Astrocyte of the cerebellum (primary cell): ENCODE results near the gene NUDT12.
A peak's percentile ranks its signal among the peaks of the same experiment; 100 is the strongest.

Experiments
- DNase-seq: peaks from one replicate; pipeline ENCODE4 v3.0.0-alpha.2; 2011; ENCODE audit warnings: low read depth
- H3K4me3 ChIP-seq: 2 replicates; pipeline ENCODE4 v1.5.1; 2011; ENCODE audit warnings: mild to moderate bottlenecking, low read depth, low read length, moderate library complexity
- in situ Hi-C: cut with HindIII; loops from 2 replicates; pipeline ENCODE4 v1.10.0; 2017; ENCODE audit warnings: low sequenced_read_pairs
- TF ChIP-seq, protein P1 (sequence below): IDR thresholded peaks from 2 replicates; pipeline ENCODE4 v1.5.1; 2012; ENCODE audit warnings: low read length, low read depth, moderate library complexity, mild to moderate bottlenecking; ENCODE audit errors: missing control alignments

The NUDT12 gene

GRCh38 chr5:103598997-103599566, 36.5 kb upstream of the NUDT12 start:
- TF ChIP-seq, protein P1, sequence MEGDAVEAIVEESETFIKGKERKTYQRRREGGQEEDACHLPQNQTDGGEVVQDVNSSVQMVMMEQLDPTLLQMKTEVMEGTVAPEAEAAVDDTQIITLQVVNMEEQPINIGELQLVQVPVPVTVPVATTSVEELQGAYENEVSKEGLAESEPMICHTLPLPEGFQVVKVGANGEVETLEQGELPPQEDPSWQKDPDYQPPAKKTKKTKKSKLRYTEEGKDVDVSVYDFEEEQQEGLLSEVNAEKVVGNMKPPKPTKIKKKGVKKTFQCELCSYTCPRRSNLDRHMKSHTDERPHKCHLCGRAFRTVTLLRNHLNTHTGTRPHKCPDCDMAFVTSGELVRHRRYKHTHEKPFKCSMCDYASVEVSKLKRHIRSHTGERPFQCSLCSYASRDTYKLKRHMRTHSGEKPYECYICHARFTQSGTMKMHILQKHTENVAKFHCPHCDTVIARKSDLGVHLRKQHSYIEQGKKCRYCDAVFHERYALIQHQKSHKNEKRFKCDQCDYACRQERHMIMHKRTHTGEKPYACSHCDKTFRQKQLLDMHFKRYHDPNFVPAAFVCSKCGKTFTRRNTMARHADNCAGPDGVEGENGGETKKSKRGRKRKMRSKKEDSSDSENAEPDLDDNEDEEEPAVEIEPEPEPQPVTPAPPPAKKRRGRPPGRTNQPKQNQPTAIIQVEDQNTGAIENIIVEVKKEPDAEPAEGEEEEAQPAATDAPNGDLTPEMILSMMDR = no peak
- H3K4me3 ChIP-seq = no peak overlapping the region
- DNase-seq = no peak
- in situ Hi-C loops = loop anchor here (25.0 kb wide), 1 partner anchor 588 kb away; no protein-coding TSS in a partner anchor

DNA sequence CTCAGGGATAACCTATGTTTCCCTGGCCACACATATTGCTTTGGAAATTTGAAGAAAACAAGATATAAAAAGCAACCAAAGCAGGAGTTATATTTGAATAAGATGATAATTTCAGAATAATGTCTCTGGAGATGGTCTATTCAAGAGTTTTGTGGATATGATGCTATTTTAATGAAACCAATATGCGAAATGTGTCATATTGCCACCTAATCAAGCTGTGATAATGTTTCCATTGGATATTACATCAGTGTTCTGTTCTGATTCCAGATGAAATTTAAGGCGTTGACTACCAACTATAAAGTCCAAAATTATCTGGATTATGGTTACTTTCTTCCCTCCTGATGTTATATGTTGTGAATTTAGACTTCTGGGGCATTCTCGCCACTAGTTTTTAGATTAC, 27.6 kb upstream of the NUDT12 start:
- H3K4me3 ChIP-seq = no peak overlapping the region
- DNase-seq = no peak
- in situ Hi-C loops = loop anchor here (25.0 kb wide), 1 partner anchor 597 kb away; no protein-coding TSS in a partner anchor
- TF ChIP-seq, protein P1 = no peak

GRCh38 chr5:103589776-103590175, 27.2 kb upstream of the NUDT12 start:
- DNase-seq = no peak
- TF ChIP-seq, protein P1 = no peak
- H3K4me3 ChIP-seq = no peak overlapping the region
- in situ Hi-C loops = loop anchor here (25.0 kb wide), 1 partner anchor 598 kb away; no protein-coding TSS in a partner anchor

- TF ChIP-seq, protein P1 = no peak
- no peak overlapping the region for H3K4me3 ChIP-seq
- in situ Hi-C loops = loop anchor here (25.0 kb wide), 1 partner anchor 598 kb away; no protein-coding TSS in a partner anchor
- DNase-seq = no peak
Measured at GRCh38 chr5:103589357-103589756, 26.8 kb upstream of the NUDT12 start.

- in situ Hi-C loops = loop anchor here (25.0 kb wide), 1 partner anchor 600 kb away; no protein-coding TSS in a partner anchor
- TF ChIP-seq, protein P1 = peak; percentile 31
- no peak overlapping the region for H3K4me3 ChIP-seq
- peak; percentile 20 for DNase-seq
Measured at GRCh38 chr5:103587185-103587748, 24.7 kb upstream of the NUDT12 start.

- in situ Hi-C loops = loop anchor here (25.0 kb wide), 1 partner anchor 605 kb away; no protein-coding TSS in a partner anchor
- DNase-seq = peak; percentile 39
- TF ChIP-seq, protein P1 = peak; percentile 50
Measured at GRCh38 chr5:103582364-103582763, 19.8 kb upstream of the NUDT12 start.

More at GRCh38 chr5:103582364-103582763, 19.8 kb upstream of the NUDT12 start:
- no peak overlapping the region for H3K4me3 ChIP-seq
